ENCODE data around the gene UPF3A. TPM values are rescaled to one million over a fixed set of nuclear protein-coding genes. Genes with fewer than 3 reads are reported as not detected.

The UPF3A gene, protein sequence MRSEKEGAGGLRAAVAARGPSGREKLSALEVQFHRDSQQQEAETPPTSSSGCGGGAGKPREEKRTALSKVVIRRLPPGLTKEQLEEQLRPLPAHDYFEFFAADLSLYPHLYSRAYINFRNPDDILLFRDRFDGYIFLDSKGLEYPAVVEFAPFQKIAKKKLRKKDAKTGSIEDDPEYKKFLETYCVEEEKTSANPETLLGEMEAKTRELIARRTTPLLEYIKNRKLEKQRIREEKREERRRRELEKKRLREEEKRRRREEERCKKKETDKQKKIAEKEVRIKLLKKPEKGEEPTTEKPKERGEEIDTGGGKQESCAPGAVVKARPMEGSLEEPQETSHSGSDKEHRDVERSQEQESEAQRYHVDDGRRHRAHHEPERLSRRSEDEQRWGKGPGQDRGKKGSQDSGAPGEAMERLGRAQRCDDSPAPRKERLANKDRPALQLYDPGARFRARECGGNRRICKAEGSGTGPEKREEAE
- total RNA-seq (35.7 and 42.5 TPM in 2 replicates), polyA plus RNA-seq (48.9 and 60.3 TPM in 2 replicates)

DNA sequence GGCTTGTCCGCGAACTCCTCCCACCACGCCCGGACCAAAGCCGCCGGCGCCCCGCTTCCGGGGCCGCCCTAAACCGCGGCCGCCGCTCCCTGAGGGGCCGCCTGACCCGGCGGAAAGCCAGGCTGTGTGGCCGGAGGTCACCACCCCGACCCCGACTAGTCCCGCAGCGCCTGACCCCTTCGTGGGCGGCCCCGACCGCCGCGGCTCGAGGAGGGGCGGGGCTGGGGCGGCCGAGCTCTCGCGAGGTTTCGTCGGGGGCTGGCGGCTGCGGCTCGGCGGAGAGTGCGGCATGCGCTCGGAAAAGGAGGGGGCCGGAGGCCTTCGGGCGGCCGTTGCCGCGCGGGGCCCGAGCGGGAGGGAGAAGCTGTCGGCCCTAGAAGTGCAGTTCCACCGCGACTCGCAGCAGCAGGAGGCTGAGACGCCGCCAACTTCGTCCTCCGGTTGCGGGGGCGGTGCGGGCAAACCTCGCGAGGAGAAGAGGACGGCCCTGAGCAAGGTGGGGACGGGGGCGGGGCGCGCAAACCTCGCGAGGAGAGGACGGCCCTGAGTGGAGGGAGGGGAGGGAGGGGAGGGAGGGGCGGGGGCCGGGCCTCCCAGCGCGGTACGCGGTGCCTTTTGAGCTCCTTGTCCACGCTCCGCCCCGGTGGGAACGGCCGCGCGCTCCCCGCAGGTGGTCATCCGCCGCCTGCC lies at the start of gene UPF3A:
Gene UPF3A (plus strand): TSS at position 251 of the 690 bp plus-strand sequence. CDS start 39 bp downstream, at position 290.
- Histone ChIP-seq H3K4me2 (peak within 1 kb of the TSS; percentile 88), H2AFZ (peak within 1 kb of the TSS; percentile 95), H4K20me1 (ENCODE audit: insufficient read depth, poor library complexity, severe bottlenecking) (no peaks in the 10 kb centered on the region), H3K4me3 (peak within 1 kb of the TSS; percentile 79), H3K9me3 (ENCODE audit: low read depth) (no peaks in the 10 kb centered on the region), H3K27me3 (no peaks in the 10 kb centered on the region), H3K4me1 (ENCODE audit: insufficient read depth) (peaks cover 24% of the 10 kb centered on the region), H3K9me2 (replicated peaks; ENCODE audit: insufficient read depth) (no peaks in the 10 kb centered on the region), H3K27ac (peak within 1 kb of the TSS; percentile 100), H3K36me3 (replicated peaks; ENCODE audit: insufficient read depth, low read depth) (no peaks in the 10 kb centered on the region), H3K79me2 (peaks cover 40% of the 10 kb centered on the region)
- TF ChIP-seq, protein P1, sequence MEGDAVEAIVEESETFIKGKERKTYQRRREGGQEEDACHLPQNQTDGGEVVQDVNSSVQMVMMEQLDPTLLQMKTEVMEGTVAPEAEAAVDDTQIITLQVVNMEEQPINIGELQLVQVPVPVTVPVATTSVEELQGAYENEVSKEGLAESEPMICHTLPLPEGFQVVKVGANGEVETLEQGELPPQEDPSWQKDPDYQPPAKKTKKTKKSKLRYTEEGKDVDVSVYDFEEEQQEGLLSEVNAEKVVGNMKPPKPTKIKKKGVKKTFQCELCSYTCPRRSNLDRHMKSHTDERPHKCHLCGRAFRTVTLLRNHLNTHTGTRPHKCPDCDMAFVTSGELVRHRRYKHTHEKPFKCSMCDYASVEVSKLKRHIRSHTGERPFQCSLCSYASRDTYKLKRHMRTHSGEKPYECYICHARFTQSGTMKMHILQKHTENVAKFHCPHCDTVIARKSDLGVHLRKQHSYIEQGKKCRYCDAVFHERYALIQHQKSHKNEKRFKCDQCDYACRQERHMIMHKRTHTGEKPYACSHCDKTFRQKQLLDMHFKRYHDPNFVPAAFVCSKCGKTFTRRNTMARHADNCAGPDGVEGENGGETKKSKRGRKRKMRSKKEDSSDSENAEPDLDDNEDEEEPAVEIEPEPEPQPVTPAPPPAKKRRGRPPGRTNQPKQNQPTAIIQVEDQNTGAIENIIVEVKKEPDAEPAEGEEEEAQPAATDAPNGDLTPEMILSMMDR (IDR thresholded peaks at IDR 0.05; ENCODE audit: poor library complexity): no peak
- TF ChIP-seq EZH2phosphoT487 (IDR thresholded peaks at IDR 0.05; ENCODE audit: low read depth, severe bottlenecking, unreplicated experiment) (no peak), EZH2 (IDR thresholded peaks at IDR 0.05; ENCODE audit: borderline replicate concordance) (no peak)
- peak; percentile 94 for DNase-seq (ENCODE audit: low spot score)
- under 1% methylated on average over 51 of the region's 89 CpGs for WGBS (ENCODE audit: low lambda C conversion rate, missing lambda C conversion rate)

DNA sequence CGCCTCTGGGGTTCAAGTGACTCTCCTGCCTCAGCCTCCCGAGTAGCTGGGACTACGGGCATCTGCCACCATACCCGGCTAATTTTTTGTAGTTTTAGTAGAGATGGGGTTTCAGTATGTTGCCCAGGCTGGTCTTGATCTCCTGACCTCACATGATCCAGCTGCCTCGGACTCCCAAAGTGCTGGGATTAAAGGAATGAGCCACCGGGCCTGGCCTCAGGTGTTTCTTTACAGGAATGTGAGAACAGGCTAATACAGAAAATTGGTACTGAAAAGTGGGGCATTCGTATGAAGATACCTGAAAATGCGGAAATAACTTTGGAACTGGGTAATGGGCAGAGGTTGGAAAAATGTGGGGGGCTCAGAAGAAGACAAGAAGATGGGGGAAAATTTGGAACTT lies 49.5 kb upstream of the UPF3A start:
- TF ChIP-seq, protein P1 (IDR thresholded peaks at IDR 0.05; ENCODE audit: poor library complexity): no peak
- TF ChIP-seq EZH2phosphoT487 (IDR thresholded peaks at IDR 0.05; ENCODE audit: low read depth, severe bottlenecking, unreplicated experiment): no peak
- TF ChIP-seq EZH2 (IDR thresholded peaks at IDR 0.05; ENCODE audit: borderline replicate concordance): no peak
- H3K27me3 ChIP-seq: peaks cover 7% of the 10 kb centered on the region
- H3K4me1 ChIP-seq (ENCODE audit: insufficient read depth): peaks cover 12% of the 10 kb centered on the region
- H2AFZ ChIP-seq: no peak overlapping the region
- H3K9me2 ChIP-seq (replicated peaks; ENCODE audit: insufficient read depth): no peaks in the 10 kb centered on the region
- no peak overlapping the region for H3K4me2 ChIP-seq
- no peak overlapping the region for H3K27ac ChIP-seq
- no peaks in the 10 kb centered on the region for H3K9me3 ChIP-seq (ENCODE audit: low read depth)
- H3K36me3 ChIP-seq (replicated peaks; ENCODE audit: insufficient read depth, low read depth): no peaks in the 10 kb centered on the region
- WGBS (ENCODE audit: low lambda C conversion rate, missing lambda C conversion rate): 82% methylated on average over 8 of the region's 8 CpGs
- no peak overlapping the region for H3K4me3 ChIP-seq
- no peak for DNase-seq (ENCODE audit: low spot score)
- peaks cover 10% of the 10 kb centered on the region for H4K20me1 ChIP-seq (ENCODE audit: insufficient read depth, poor library complexity, severe bottlenecking)
- peaks cover 19% of the 10 kb centered on the region for H3K79me2 ChIP-seq

DNA sequence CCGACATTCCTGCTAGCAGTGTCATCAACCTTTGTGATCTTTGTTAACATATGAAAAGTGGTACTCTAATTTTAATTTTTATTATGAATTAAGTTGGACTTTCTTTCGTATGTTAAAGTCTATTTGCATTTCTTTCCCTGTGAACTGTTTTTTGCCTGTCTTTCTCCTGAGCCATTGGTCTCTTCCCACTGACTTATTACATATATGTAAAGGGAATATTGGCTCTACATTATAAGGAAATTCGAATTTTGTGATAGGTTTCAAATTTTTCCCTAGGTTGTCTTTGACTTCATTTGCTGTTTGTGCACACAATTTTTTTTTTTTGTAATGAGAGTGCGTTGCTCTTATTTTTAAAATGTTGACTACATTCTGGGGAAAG lies 47.1 kb upstream of the UPF3A start:
- Histone ChIP-seq H3K4me1 (ENCODE audit: insufficient read depth) (peaks cover 9% of the 10 kb centered on the region), H3K79me2 (peaks cover 35% of the 10 kb centered on the region), H4K20me1 (ENCODE audit: insufficient read depth, poor library complexity, severe bottlenecking) (peaks cover 10% of the 10 kb centered on the region), H3K9me2 (replicated peaks; ENCODE audit: insufficient read depth) (no peaks in the 10 kb centered on the region), H3K4me2 (peak overlapping the region; percentile 83), H3K36me3 (replicated peaks; ENCODE audit: insufficient read depth, low read depth) (no peaks in the 10 kb centered on the region), H3K9me3 (ENCODE audit: low read depth) (no peaks in the 10 kb centered on the region), H2AFZ (peak overlapping the region; percentile 80), H3K27me3 (peaks cover 3% of the 10 kb centered on the region), H3K27ac (peak overlapping the region; percentile 62), H3K4me3 (peak overlapping the region; percentile 39)
- no peak for DNase-seq (ENCODE audit: low spot score)
- TF ChIP-seq EZH2 (IDR thresholded peaks at IDR 0.05; ENCODE audit: borderline replicate concordance) (no peak), EZH2phosphoT487 (IDR thresholded peaks at IDR 0.05; ENCODE audit: low read depth, severe bottlenecking, unreplicated experiment) (no peak)
- TF ChIP-seq, protein P1 (IDR thresholded peaks at IDR 0.05; ENCODE audit: poor library complexity): no peak
- 67% methylated on average over 4 of the region's 4 CpGs for WGBS (ENCODE audit: low lambda C conversion rate, missing lambda C conversion rate)

Measured in hepatocyte (in vitro differentiated cells).